H1 (cell line): ENCODE data around the gene CLP1. TPM values are rescaled to one million over a fixed set of nuclear protein-coding genes. Genes with fewer than 3 reads are reported as not detected.

Experiments
- CTCF ChIA-PET: fragments of 300-600 bp; sonication (Branson Sonifier 250); formaldehyde crosslinking; loops from one replicate; lab custom pipeline; 2021; ENCODE audit not compliant: partially characterized antibody; lab: Charles Lee
- POLR2A ChIA-PET: fragments of 300-600 bp; sonication (Branson Sonifier 250); formaldehyde crosslinking; loops from one replicate; lab custom pipeline; 2021; ENCODE audit warnings: inconsistent platforms; ENCODE audit not compliant: partially characterized antibody; lab: Charles Lee
- DNase-seq, 2 experiments: peaks; one replicate each; pipeline versions ENCODE4 v3.0.0 to v3.0.0-alpha.2; 2010 to 2022; ENCODE audit warnings: low spot score in 2 of 2, low read depth in 1 of 2, mixed read lengths in 1 of 2
- FAIRE-seq: peaks from 2 replicates; lab custom pipeline; 2011; peaks lifted over from hg19 to GRCh38; lab: Jason Lieb, UNC
- H2AFZ ChIP-seq: 2 replicates; pipeline ENCODE4 v1.8.1; 2012; ENCODE audit warnings: low read length, inconsistent platforms
- H2AK5ac ChIP-seq: 2 replicates; pipeline ENCODE4 v1.6.1; 2013; ENCODE audit warnings: low read depth, low read length
- H2BK120ac ChIP-seq: replicated peaks from 2 replicates; pipeline ENCODE3; 2013; ENCODE audit warnings: low read depth, low read length, inconsistent platforms
- H2BK12ac ChIP-seq: 2 replicates; pipeline ENCODE4 v1.6.1; 2013; ENCODE audit warnings: low read depth, low read length
- H2BK15ac ChIP-seq: 2 replicates; pipeline ENCODE4 v1.6.1; 2013; ENCODE audit warnings: low read length
- H2BK20ac ChIP-seq: 2 replicates; pipeline ENCODE4 v1.6.1; 2013; ENCODE audit warnings: low read length
- H2BK5ac ChIP-seq: 2 replicates; pipeline ENCODE4 v1.6.1; 2013; ENCODE audit warnings: low read depth, low read length
- H3K14ac ChIP-seq: 2 replicates; pipeline ENCODE4 v1.6.1; 2013; ENCODE audit warnings: inconsistent platforms; ENCODE audit not compliant: insufficient read length
- H3K18ac ChIP-seq: 2 replicates; pipeline ENCODE4 v1.6.1; 2013; ENCODE audit warnings: low read length; ENCODE audit errors: extremely low read depth
- H3K23ac ChIP-seq: 2 replicates; pipeline ENCODE4 v1.6.1; 2013; ENCODE audit warnings: inconsistent platforms; ENCODE audit not compliant: insufficient read length
- H3K23me2 ChIP-seq: 2 replicates; pipeline ENCODE4 v1.6.1; 2013; ENCODE audit warnings: low read depth, low read length
- H3K27ac ChIP-seq: 2 replicates; pipeline ENCODE4 v1.6.1; 2011; ENCODE audit warnings: low read depth, low read length, inconsistent platforms
- H3K27me3 ChIP-seq, 4 experiments: replicated peaks in 1 of 4; 1 replicate in 1 of 4; 2 replicates in 3 of 4; pipeline versions ENCODE4 v1.6.1 to v1.8.1; 2011 to 2013; ENCODE audit warnings: low read length in 3 of 4, mild to moderate bottlenecking in 3 of 4, inconsistent platforms in 2 of 4, mixed read lengths in 2 of 4, moderate library complexity in 1 of 4; ENCODE audit not compliant: control insufficient read depth in 3 of 4, insufficient read depth in 3 of 4; ENCODE audit errors: extremely low read depth in 1 of 4
- H3K36me3 ChIP-seq, 4 experiments: 2 replicates each; pipeline versions ENCODE4 v1.6.1 to v1.8.1; 2011 to 2013; ENCODE audit warnings: mild to moderate bottlenecking in 4 of 4, low read length in 3 of 4, moderate library complexity in 2 of 4, control low read depth in 1 of 4, inconsistent platforms in 1 of 4; ENCODE audit not compliant: insufficient read depth in 4 of 4, control insufficient read depth in 2 of 4
- H3K4ac ChIP-seq: replicated peaks from 2 replicates; pipeline ENCODE3; 2013; ENCODE audit warnings: low read length, low read depth, mixed read lengths, inconsistent platforms; ENCODE audit not compliant: insufficient read length
- H3K4me1 ChIP-seq, 4 experiments: replicated peaks in 1 of 4; 1 replicate in 1 of 4; 2 replicates in 3 of 4; pipeline versions ENCODE4 v1.6.1 to v1.8.1; 2011 to 2013; ENCODE audit warnings: low read length in 3 of 4, inconsistent platforms in 2 of 4, mixed read lengths in 1 of 4; ENCODE audit not compliant: insufficient read depth in 4 of 4, control insufficient read depth in 3 of 4
- H3K4me2 ChIP-seq, 2 experiments: 2 replicates each; pipeline versions ENCODE4 v1.6.1 to v1.8.1; 2011 to 2013; ENCODE audit warnings: low read depth in 2 of 2, low read length in 2 of 2, control low read depth in 1 of 2, inconsistent platforms in 1 of 2, mild to moderate bottlenecking in 1 of 2; ENCODE audit not compliant: insufficient read depth in 1 of 2
- H3K4me3 ChIP-seq, 4 experiments: fragments of 200-600, 300-600 bp in 1 of 4; sonication (generic), shearing (Covaris generic), sonication (Bioruptor Twin) in 1 of 4; 2 replicates each; pipeline versions ENCODE4 v1.5.1 to v1.8.1; 2011 to 2016; ENCODE audit warnings: low read length in 4 of 4, low read depth in 3 of 4, control low read depth in 2 of 4, inconsistent platforms in 2 of 4, mild to moderate bottlenecking in 2 of 4, mixed read lengths in 1 of 4, moderate library complexity in 1 of 4; ENCODE audit not compliant: insufficient read depth in 2 of 4; ENCODE audit errors: extremely low read depth in 1 of 4
- H3K56ac ChIP-seq: replicated peaks from 2 replicates; pipeline ENCODE3; 2013; ENCODE audit warnings: low read depth, mild to moderate bottlenecking, mixed read lengths, low read length, inconsistent platforms; ENCODE audit not compliant: insufficient read length
- H3K79me1 ChIP-seq: 2 replicates; pipeline ENCODE4 v1.6.1; 2013; ENCODE audit warnings: low read depth, low read length, control low read depth
- H3K79me2 ChIP-seq, 2 experiments: 2 replicates each; pipeline versions ENCODE4 v1.6.1 to v1.8.1; 2012 to 2013; ENCODE audit warnings: low read length in 2 of 2, mild to moderate bottlenecking in 2 of 2, inconsistent platforms in 1 of 2; ENCODE audit not compliant: insufficient read depth in 2 of 2, control insufficient read depth in 1 of 2
- H3K9ac ChIP-seq, 4 experiments: replicated peaks in 1 of 4; 1 replicate in 1 of 4; 2 replicates in 3 of 4; pipeline versions ENCODE4 v1.6.1 to v1.8.1; 2011 to 2013; ENCODE audit warnings: low read depth in 3 of 4, low read length in 3 of 4, control low read depth in 2 of 4, mild to moderate bottlenecking in 2 of 4, moderate library complexity in 2 of 4, inconsistent platforms in 1 of 4; ENCODE audit errors: extremely low read depth in 1 of 4
- H3K9me3 ChIP-seq, 2 experiments: 2 replicates each; pipeline versions ENCODE4 v1.6.1 to v1.8.1; 2012 to 2013; ENCODE audit warnings: mild to moderate bottlenecking in 2 of 2, moderate library complexity in 2 of 2, control low read depth in 1 of 2, inconsistent platforms in 1 of 2, low read depth in 1 of 2, low read length in 1 of 2, mixed read lengths in 1 of 2; ENCODE audit not compliant: insufficient read depth in 2 of 2
- H4K20me1 ChIP-seq, 2 experiments: replicated peaks in 1 of 2; 2 replicates each; pipeline versions ENCODE3 to v1.8.1; 2011 to 2013; ENCODE audit warnings: inconsistent platforms in 2 of 2, low read length in 2 of 2, mild to moderate bottlenecking in 1 of 2; ENCODE audit not compliant: insufficient read depth in 2 of 2, control insufficient read depth in 1 of 2
- H4K5ac ChIP-seq: 2 replicates; pipeline ENCODE4 v1.6.1; 2013; ENCODE audit warnings: low read length, low read depth, mixed read lengths, inconsistent platforms; ENCODE audit not compliant: insufficient read length
- H4K8ac ChIP-seq: 2 replicates; pipeline ENCODE4 v1.8.0; 2013; ENCODE audit warnings: mild to moderate bottlenecking, moderate library complexity, low read length, inconsistent platforms; ENCODE audit not compliant: insufficient read depth; ENCODE audit errors: extremely low read depth
- H4K91ac ChIP-seq: replicated peaks from 2 replicates; pipeline ENCODE3; 2013; ENCODE audit warnings: low read length, mixed read lengths, inconsistent platforms; ENCODE audit not compliant: insufficient read length
- CBX5 ChIP-seq: fragments of 300-800, 300-1000 bp; sonication (generic); IDR thresholded peaks from 2 replicates; pipeline ENCODE4 v1.7.1; 2016; ENCODE audit warnings: antibody characterized with exemption, low read length, low read depth
- CEBPB ChIP-seq: IDR thresholded peaks from 2 replicates; pipeline ENCODE4 v1.6.1; 2012; ENCODE audit warnings: low read depth, low read length
- FOSL1 ChIP-seq: IDR thresholded peaks from 2 replicates; pipeline ENCODE4 v1.6.1; 2011; ENCODE audit warnings: mild to moderate bottlenecking, low read depth, low read length, moderate library complexity; ENCODE audit not compliant: insufficient read depth
- KDM4A ChIP-seq: IDR thresholded peaks from one replicate; pipeline ENCODE4 v1.7.1; 2012; ENCODE audit warnings: low read depth, mild to moderate bottlenecking, moderate library complexity, low read length, inconsistent platforms; ENCODE audit not compliant: severe bottlenecking
- POLR2A ChIP-seq, 2 experiments: IDR thresholded peaks; 1 replicate in 1 of 2; 2 replicates in 1 of 2; pipeline ENCODE4 v1.6.1; 2011; ENCODE audit warnings: low read depth in 2 of 2, low read length in 2 of 2, mild to moderate bottlenecking in 2 of 2; ENCODE audit errors: control extremely low read depth in 1 of 2
- POLR2AphosphoS5 ChIP-seq: IDR thresholded peaks from 2 replicates; pipeline ENCODE4 v1.6.1; 2011; ENCODE audit warnings: low read depth, low read length
- SP1 ChIP-seq: IDR thresholded peaks from 2 replicates; pipeline ENCODE4 v1.6.1; 2011; ENCODE audit warnings: low read depth, low read length
- TAF1 ChIP-seq: IDR thresholded peaks from 2 replicates; pipeline ENCODE4 v1.6.1; 2011; ENCODE audit warnings: mild to moderate bottlenecking, low read depth, low read length
- USF2 ChIP-seq: IDR thresholded peaks from 2 replicates; pipeline ENCODE4 v1.6.1; 2011; ENCODE audit warnings: low read length, improper control_type of control experiment
- YY1 ChIP-seq: IDR thresholded peaks from 2 replicates; pipeline ENCODE4 v1.6.1; 2011; ENCODE audit warnings: low read depth, mild to moderate bottlenecking, low read length
- WGBS, 2 experiments: shearing (Covaris generic) in 1 of 2; methylation state at CpG; one replicate each; pipeline versions ENCODE4 v1.1.6 to v1.1.7; 2013 to 2015; ENCODE audit warnings: low lambda C conversion rate in 2 of 2, mixed read lengths in 2 of 2, inconsistent platforms in 1 of 2, low coverage in 1 of 2, missing lambda C conversion rate in 1 of 2; ENCODE audit not compliant: insufficient replicate concordance in 2 of 2, insufficient coverage in 1 of 2, insufficient read length in 1 of 2; ENCODE audit errors: extremely low coverage in 1 of 2, missing lambda C conversion rate in 1 of 2; 5-methylcytosine and 5-hydroxymethylcytosine counted together
- polyA plus RNA-seq, 7 experiments: library from polyadenylated mRNA; depleted of rRNA in 3 of 7; stranded (reverse) in 5 of 7; unstranded in 2 of 7; fragments of >200 nt in 5 of 7; fragments of 200-250 nt in 2 of 7; gene quantifications; 1 replicate in 5 of 7; 2 replicates in 1 of 7; 4 replicates in 1 of 7; pipeline versions ENCODE4 v1.2.1 to v1.2.3, GENCODE V29; 2011 to 2013; ENCODE audit warnings: missing spikeins in 2 of 7, mixed read lengths in 2 of 7
- total RNA-seq: library from RNA; stranded (reverse); fragmentation: NEBNext Ultra II Directional; extraction: Animal tissue kit (Norgen Biotek cat#: 25700); gene quantifications from 2 replicates; pipeline ENCODE4 v1.2.1, GENCODE V29; 2021

Gene CLP1
- total and polyA plus RNA-seq, 2 of the 8 experiments (the other 6 are each of a cell fraction or from before 2014, with no cell fraction given): 29.4 to 29.9 TPM

- Histone ChIP-seq H3K27me3 (peaks cover 0 to 4% (median 1%) of the 10 kb centered on the region in 4 experiments; a peak in 5 of 7 replicates), H2BK5ac (no peak overlapping the region), H3K4me2 (peak overlapping the region; percentile 2 to 92; a peak in 3 of 4 replicates), H3K56ac (no peak overlapping the region), H3K4me3 (peak overlapping the region in 1 of 4 experiments; percentile 56; a peak in 2 of 8 replicates), H2BK12ac (no peak overlapping the region), H3K23me2 (peaks cover 28% of the 10 kb centered on the region), H3K4ac (no peak overlapping the region), H3K18ac (no peak overlapping the region), H3K9ac (no peak overlapping the region), H2AFZ (no peak overlapping the region), H4K91ac (no peak overlapping the region), H3K27ac (no peak overlapping the region), H4K20me1 (peaks cover 10 to 15% of the 10 kb centered on the region in 2 experiments), H4K8ac (no peak overlapping the region), H2BK15ac (no peak overlapping the region), H3K4me1 (peaks cover 21 to 41% (median 31%) of the 10 kb centered on the region in 4 experiments), H3K14ac (no peak overlapping the region), H2AK5ac (no peak overlapping the region), H2BK120ac (no peak overlapping the region), H3K79me2 (no peaks in the 10 kb centered on the region), H3K9me3 (no peaks in the 10 kb centered on the region), H3K36me3 (no peaks in the 10 kb centered on the region), H3K79me1 (no peaks in the 10 kb centered on the region), H3K23ac (no peak overlapping the region), H4K5ac (no peak overlapping the region), H2BK20ac (no peak overlapping the region)
- ChIA-PET POLR2A (interaction anchor here (0.8 to 29.6 kb wide), 11 partner anchors 3 to 215 kb away, joined by 3 to 1546 read pairs (median 55); partner anchors contain the start of genes CLP1, SERPING1, SLC43A1 and UBE2L6), CTCF (interaction anchor here (1.6 to 2.8 kb wide), 2 partner anchors 10 to 83 kb away, joined by 4 to 20 read pairs; partner anchors contain the start of gene UBE2L6)
- no peak for DNase-seq
- 82% methylated on average over 5 of the region's 5 CpGs; no CpG with 5 or more reads in 1 of the 2 experiments for WGBS, 2 experiments
- TF ChIP-seq POLR2A (IDR thresholded peaks at IDR 0.05; ENCODE audit: control extremely low read depth in 1 of 2, low read depth in 2 of 2, low read length in 2 of 2) (peak in 1 of 2 experiments; percentile 73; a peak in 2 of 3 replicates), TAF1 (no peak), SP1 (no peak), FOSL1 (no peak), YY1 (no peak), CBX5 (no peak), KDM4A (no peak), CEBPB (no peak), POLR2AphosphoS5 (0 out of 2 replicates have a peak, but pooled peaks have one; percentile 62), USF2 (no peak)
- no peak for FAIRE-seq
Measured at GRCh38 chr11:57650739-57651090, 6.8 kb upstream of the CLP1 start.
